PC-9 (cell line): ENCODE measurements around the gene TSHZ2.

ENCODE experiments used
- EZH2 ChIP-seq: fragments of 200-600 bp; sonication (generic); IDR thresholded peaks from 2 replicates; pipeline ENCODE4 v1.8.0; 2017; ENCODE audit warnings: antibody characterized with exemption, low read depth
- TF ChIP-seq, protein P1 (sequence below): fragments of 200-600 bp; sonication (generic); conservative IDR thresholded peaks from 2 replicates; pipeline ENCODE4 v1.6.1; 2017; ENCODE audit warnings: mixed run types, antibody characterized with exemption, mild to moderate bottlenecking, moderate library complexity

DNA sequence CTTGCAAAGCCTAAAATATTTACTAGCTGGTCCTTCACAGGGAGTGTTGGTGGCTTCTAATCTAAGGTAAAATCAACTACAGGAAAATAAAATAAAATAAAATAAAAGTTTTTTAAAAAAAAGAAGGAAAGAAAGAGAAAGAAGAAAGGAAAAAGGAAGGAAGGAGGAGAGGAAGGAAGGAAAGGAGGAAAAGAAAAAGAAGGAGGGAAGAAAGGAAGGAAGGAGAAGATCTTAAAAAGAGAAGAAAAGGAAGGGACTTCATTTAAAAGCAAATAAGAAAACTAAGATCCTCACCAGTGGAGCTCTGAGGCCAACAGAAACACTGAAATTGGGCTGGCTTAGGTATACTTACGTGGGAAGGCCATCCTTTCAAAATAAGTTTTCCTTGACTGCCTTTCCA, 178.4 kb downstream of the TSHZ2 start:
- TF ChIP-seq, protein P1, sequence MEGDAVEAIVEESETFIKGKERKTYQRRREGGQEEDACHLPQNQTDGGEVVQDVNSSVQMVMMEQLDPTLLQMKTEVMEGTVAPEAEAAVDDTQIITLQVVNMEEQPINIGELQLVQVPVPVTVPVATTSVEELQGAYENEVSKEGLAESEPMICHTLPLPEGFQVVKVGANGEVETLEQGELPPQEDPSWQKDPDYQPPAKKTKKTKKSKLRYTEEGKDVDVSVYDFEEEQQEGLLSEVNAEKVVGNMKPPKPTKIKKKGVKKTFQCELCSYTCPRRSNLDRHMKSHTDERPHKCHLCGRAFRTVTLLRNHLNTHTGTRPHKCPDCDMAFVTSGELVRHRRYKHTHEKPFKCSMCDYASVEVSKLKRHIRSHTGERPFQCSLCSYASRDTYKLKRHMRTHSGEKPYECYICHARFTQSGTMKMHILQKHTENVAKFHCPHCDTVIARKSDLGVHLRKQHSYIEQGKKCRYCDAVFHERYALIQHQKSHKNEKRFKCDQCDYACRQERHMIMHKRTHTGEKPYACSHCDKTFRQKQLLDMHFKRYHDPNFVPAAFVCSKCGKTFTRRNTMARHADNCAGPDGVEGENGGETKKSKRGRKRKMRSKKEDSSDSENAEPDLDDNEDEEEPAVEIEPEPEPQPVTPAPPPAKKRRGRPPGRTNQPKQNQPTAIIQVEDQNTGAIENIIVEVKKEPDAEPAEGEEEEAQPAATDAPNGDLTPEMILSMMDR, result no peak
- TF ChIP-seq EZH2, result no peak
